M059J (cell line): Measurements from ENCODE around the gene CCNA2. TPM values are rescaled to one million over a fixed set of nuclear protein-coding genes. Genes with fewer than 3 reads are reported as not detected.

Source experiments
- DNase-seq: peaks from one replicate; pipeline ENCODE4 v3.0.0-alpha.2; 2012; ENCODE audit warnings: low read depth
- total RNA-seq: library from RNA; depleted of rRNA; stranded (reverse); fragments of >200 nt; shearing (Covaris generic); gene quantifications from 2 replicates; pipeline ENCODE4 v1.2.3, GENCODE V29; 2014; rRNA removed

Gene CCNA2
- total RNA-seq, result 92.6 and 118 TPM in 2 replicates

- DNase-seq, result peak; percentile 95
These were observed at the start of gene CCNA2 for GRCh38 chr4:121823505-121824170. TSS of gene CCNA2 (minus strand) at chr4:121823883. CDS start at chr4:121823628, 255 bp downstream.

GRCh38 chr4:121869841-121870822, 46.4 kb upstream of the CCNA2 start, which contains the start of gene BBS7:
TSS of gene BBS7 (minus strand) at chr4:121870474. CDS start at chr4:121870313, 161 bp downstream.
- DNase-seq, result peak; percentile 92

GRCh38 chr4:121863799-121864198, 40.1 kb upstream of the CCNA2 start:
- DNase-seq, result no peak

- DNase-seq, result no peak
These were observed 37.7 kb upstream of the CCNA2 start for GRCh38 chr4:121861426-121861825.

GRCh38 chr4:121860121-121860520, 36.4 kb upstream of the CCNA2 start:
- DNase-seq, result no peak

- no peak for DNase-seq
These were observed 27.7 kb upstream of the CCNA2 start for GRCh38 chr4:121851354-121851753.

GRCh38 chr4:121846662-121847061, 23.0 kb upstream of the CCNA2 start:
- no peak for DNase-seq

- DNase-seq, result no peak
These were observed 19.2 kb upstream of the CCNA2 start for GRCh38 chr4:121842862-121843261.

- no peak for DNase-seq
These were observed 14.5 kb upstream of the CCNA2 start for GRCh38 chr4:121838136-121838535.

GRCh38 chr4:121829511-121829910, 5.8 kb upstream of the CCNA2 start:
- no peak for DNase-seq

- peak; percentile 60 for DNase-seq
These were observed 4.2 kb upstream of the CCNA2 start for GRCh38 chr4:121827853-121828252.

GRCh38 chr4:121824950-121825349, 1.3 kb upstream of the CCNA2 start:
- no peak for DNase-seq

GRCh38 chr4:121824171-121824527, 466 bp upstream of the CCNA2 start:
- DNase-seq, result no peak

GRCh38 chr4:121822796-121823504, 733 bp downstream of the CCNA2 start:
- peak; percentile 46 for DNase-seq

- DNase-seq, result no peak
These were observed 1.6 kb downstream of the CCNA2 start for GRCh38 chr4:121822047-121822446.

- no peak for DNase-seq
These were observed 4.3 kb downstream of the CCNA2 start for GRCh38 chr4:121819216-121819965.

GRCh38 chr4:121818215-121818614, 5.5 kb downstream of the CCNA2 start:
- no peak for DNase-seq

- no peak for DNase-seq
These were observed 6.0 kb downstream of the CCNA2 start for GRCh38 chr4:121817701-121818100.

- no peak for DNase-seq
These were observed 6.7 kb downstream of the CCNA2 start for GRCh38 chr4:121817006-121817405.

- DNase-seq, result no peak
These were observed 8.9 kb downstream of the CCNA2 start for GRCh38 chr4:121814756-121815155.

- no peak for DNase-seq
These were observed 12.6 kb downstream of the CCNA2 start for GRCh38 chr4:121811122-121811521.
